GM04504 (cell line): ENCODE results near the gene DAB2IP.

Experiments
- DNase-seq: peaks from one replicate; pipeline ENCODE4 v3.0.0-alpha.2; 2012; ENCODE audit warnings: low read depth

DAB2IP gene

GRCh38 chr9:121645003-121645402 lies 6.4 kb upstream of the DAB2IP start:
- no peak for DNase-seq

- DNase-seq: no peak
Measured at GRCh38 chr9:121645853-121646807, 5.3 kb upstream of the DAB2IP start.

- no peak for DNase-seq
Measured at GRCh38 chr9:121646992-121647391, 4.4 kb upstream of the DAB2IP start.

GRCh38 chr9:121648172-121648571 lies 3.3 kb upstream of the DAB2IP start:
- no peak for DNase-seq

- DNase-seq: no peak
Measured at GRCh38 chr9:121648799-121649198, 2.6 kb upstream of the DAB2IP start.

GRCh38 chr9:121649476-121650216 lies 1.8 kb upstream of the DAB2IP start:
- no peak for DNase-seq

GRCh38 chr9:121650217-121651007 lies 1.0 kb upstream of the DAB2IP start:
- no peak for DNase-seq

- no peak for DNase-seq
Measured at GRCh38 chr9:121651008-121651294, 483 bp upstream of the DAB2IP start.

GRCh38 chr9:121652021-121652837 lies 795 bp downstream of the DAB2IP start:
- DNase-seq: no peak

- DNase-seq: no peak
Measured at GRCh38 chr9:121652838-121653231, 1.4 kb downstream of the DAB2IP start.

- no peak for DNase-seq
Measured at GRCh38 chr9:121654499-121655140, 3.2 kb downstream of the DAB2IP start.

- no peak for DNase-seq
Measured at GRCh38 chr9:121655231-121655755, 3.9 kb downstream of the DAB2IP start.

GRCh38 chr9:121656941-121657470 lies 5.6 kb downstream of the DAB2IP start:
- no peak for DNase-seq

GRCh38 chr9:121658166-121658565 lies 6.7 kb downstream of the DAB2IP start:
- no peak for DNase-seq

GRCh38 chr9:121658591-121658990 lies 7.2 kb downstream of the DAB2IP start:
- no peak for DNase-seq

- DNase-seq: no peak
Measured at GRCh38 chr9:121660367-121660766, 8.9 kb downstream of the DAB2IP start.

- no peak for DNase-seq
Measured at GRCh38 chr9:121660876-121661275, 9.4 kb downstream of the DAB2IP start.

GRCh38 chr9:121661328-121661727 lies 9.9 kb downstream of the DAB2IP start:
- no peak for DNase-seq

GRCh38 chr9:121662359-121662758 lies 10.9 kb downstream of the DAB2IP start:
- DNase-seq: no peak

- no peak for DNase-seq
Measured at GRCh38 chr9:121662891-121663580, 11.6 kb downstream of the DAB2IP start.
